GM21619 (cell line): ENCODE data around the gene SYTL5.

Source experiments
- ATAC-seq: cut with Tn5 transposase; IDR thresholded peaks from one replicate; pipeline ENCODE4 v1.9.1; 2021; ENCODE audit not compliant: unreplicated experiment

SYTL5 gene

GRCh38 chrX:38018766-38019425, 12.5 kb downstream of the SYTL5 start:
- ATAC-seq: no peak

GRCh38 chrX:38028300-38028699, 21.9 kb downstream of the SYTL5 start:
- no peak for ATAC-seq

DNA sequence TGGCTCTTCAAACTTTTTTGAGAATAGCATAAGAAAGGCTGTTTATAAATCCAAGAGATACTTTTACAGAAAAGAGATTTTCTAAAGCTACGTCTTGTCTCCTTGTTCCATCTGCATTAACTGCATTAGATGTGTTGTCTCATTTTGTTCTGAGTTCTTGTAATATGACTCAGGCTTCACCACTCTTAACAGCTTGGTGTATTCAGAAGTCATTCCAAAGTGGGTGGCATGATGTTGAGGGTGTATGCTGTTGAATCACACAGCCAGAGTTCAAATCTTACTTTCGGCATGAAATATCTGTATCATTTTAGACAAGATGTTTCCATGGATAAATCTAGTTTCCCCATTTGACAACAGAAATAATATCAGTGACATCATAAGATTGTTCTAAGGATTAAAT, 30.1 kb downstream of the SYTL5 start:
- no peak for ATAC-seq

DNA sequence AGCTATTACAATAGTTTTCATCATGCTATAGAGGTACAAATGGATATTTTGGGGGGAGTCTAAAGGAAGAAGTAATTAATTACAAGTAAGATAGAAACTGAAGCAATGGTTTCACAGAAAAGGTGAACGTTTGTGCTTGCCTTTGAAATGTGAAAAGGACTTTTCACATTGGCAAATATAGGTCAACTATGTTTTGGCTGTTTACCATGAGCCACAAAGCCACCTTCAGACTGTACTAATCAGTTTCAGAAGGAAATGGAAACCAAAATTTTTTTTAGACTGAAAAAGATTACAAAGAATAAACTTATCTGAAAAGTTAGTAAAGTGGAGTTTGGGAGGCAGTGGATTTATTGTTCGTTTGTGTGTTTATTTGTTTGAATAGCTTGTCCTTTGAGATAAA, 32.1 kb downstream of the SYTL5 start:
- no peak for ATAC-seq

- ATAC-seq: no peak
Observed at GRCh38 chrX:38041237-38041636, 34.9 kb downstream of the SYTL5 start.

DNA sequence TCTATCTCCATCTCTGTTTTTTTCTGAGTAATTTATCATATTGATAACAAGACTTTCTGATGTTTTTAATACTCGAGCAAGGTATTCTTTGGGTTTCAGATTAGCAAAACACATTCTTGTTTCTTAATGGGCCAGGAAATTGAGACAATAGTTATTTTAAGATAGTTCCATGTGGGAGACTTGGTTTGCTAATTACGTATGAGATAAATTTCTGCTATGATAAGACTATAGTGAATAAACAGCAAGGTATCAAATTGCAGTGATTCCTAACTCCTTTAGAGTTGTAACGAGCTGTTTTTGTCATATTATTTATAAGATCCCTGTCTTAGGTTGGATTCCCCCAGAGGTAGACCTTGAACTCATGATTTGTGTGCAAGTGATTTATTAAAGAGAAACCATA, 38.3 kb downstream of the SYTL5 start:
- ATAC-seq: no peak

DNA sequence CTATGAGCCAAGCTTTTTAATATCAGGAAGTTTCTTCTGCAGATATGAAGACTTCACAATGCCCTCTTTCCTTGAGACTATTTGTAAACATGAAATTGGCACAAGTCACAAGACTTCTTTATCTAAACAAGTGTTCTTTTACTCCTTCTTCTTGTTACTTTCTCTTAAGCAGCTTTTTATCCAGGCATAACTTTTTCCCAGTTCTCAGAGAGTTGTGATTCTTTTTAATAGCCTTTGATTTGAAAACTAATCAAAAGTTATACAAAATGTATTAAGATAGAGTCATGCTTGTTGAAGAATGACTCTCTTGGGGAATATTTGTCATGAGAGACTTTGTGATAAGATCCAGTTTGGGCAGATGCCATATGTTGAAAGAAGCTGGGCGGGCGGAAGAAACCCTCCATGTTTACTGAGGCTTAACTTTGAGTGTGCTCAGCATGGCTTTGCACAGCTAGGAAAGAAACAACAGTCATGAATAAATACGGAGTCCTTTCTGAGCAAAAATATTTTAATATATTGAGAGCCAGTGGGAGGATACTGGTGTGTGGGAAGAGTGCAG, 39.3 kb downstream of the SYTL5 start:
- ATAC-seq: no peak

- no peak for ATAC-seq
Observed at GRCh38 chrX:38048886-38049285, 42.5 kb downstream of the SYTL5 start.

- no peak for ATAC-seq
Observed at GRCh38 chrX:38050806-38051205, 44.5 kb downstream of the SYTL5 start.

DNA sequence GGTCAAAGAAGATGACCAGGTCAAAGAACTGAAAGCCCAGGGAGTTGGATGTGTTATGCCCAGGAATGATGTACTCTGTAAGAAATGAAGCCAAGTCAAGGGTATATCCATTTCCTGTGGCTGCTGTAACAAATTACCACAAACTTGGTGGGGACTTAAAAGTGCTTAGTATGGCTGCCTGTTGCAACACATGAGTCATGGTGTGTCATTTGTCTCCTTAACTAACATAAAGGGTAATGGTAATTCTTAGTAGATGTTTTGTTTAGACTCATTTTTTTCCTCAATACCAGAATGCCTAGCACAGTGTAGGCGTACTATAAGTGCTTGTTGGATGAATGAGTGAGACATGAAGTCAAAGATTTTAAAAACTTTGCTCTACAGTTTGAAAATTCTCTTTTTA, 45.7 kb downstream of the SYTL5 start:
- no peak for ATAC-seq

DNA sequence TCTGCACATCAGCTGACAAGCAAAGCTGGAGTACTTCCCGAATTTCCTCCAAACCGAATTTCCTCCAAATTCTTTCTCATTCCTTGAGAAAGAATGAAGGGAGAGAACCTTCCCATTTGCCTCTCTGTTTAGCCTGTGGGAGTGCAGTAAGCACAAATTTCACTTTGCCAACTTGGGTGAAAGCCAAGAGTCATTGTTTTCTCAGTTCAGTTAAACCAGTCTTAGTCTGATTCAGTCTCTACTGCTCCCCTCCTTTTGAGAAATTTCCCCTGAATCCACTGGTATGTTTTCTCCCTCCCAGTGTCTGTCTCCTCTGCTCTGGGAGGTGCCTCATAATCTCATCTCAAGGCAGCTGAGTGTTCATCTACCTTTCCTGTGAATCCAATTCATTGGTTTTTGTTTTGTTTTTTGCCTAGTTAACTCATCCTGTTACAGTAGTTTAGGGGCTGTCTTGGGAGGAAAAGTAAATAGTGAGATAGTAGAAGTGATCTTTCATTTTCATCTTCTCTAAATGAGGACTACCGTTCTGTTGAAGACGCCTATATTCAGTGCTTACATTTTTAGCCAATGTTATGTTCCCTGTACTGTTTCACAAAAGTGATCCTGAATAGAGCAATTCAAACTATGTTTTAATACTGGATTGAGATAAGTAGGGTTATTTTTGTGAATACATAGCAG, 49.0 kb downstream of the SYTL5 start:
- ATAC-seq: no peak

DNA sequence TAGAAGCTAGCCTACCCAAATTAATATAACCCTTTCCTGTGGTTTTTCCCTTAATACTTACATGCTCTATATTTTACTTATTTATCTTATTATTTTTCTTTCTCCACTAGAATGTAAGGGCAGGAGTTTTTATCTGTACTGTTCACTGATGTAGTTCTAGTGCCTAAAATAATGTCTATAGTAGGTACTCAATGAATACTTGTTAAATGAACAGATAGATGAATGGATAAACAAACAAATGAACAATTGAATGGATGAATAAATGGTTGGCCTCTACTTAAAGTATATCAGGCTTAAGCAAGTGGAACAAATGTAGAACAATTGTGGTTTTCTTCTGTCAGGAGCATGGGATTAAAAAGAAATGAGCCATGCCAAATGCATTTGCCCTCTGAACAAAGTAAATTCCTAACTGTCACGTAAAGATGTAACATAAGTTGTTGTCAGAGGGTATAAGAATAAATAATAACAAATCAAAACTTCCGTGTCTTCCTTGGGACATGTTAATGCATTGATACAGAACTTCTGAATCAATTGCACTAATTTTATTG, 54.1 kb downstream of the SYTL5 start:
- no peak for ATAC-seq

DNA sequence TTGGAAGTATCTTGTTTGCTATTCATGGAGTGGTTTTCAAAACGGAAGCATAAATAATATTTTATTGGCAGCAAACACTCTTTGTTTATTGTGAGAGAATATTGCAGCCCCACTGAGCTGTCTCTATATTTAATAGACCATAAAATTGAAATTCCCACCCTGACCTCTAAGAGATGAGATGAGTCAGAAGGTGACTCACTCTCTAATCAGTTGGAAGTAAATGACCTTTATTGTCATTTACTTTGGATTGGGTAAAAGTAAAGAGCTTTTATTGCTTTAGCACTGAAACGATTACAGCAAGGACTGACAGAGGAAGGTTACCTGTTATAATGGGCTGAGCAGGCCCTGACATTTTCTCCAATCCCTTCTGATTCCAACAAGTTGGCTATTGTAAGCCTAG, 55.0 kb downstream of the SYTL5 start:
- ATAC-seq: no peak

DNA sequence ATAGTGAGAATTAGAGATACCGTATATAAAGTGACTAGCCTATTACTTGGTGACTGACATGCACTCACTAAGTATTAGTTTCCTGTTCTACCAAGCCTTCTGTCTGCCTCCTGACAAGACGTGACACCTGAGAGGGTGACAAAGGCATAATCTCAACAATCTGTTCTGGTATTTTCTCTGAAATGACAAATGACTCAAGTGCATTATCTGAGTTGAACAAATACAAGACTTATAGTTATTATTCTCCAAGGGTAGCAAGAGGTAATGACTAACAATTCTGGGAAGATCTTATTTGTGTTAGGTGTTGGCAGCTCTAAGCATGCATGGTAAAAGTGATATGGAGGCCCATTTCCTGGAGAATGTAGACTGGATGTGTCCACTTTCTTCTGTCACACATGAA, 60.6 kb downstream of the SYTL5 start:
- no peak for ATAC-seq

DNA sequence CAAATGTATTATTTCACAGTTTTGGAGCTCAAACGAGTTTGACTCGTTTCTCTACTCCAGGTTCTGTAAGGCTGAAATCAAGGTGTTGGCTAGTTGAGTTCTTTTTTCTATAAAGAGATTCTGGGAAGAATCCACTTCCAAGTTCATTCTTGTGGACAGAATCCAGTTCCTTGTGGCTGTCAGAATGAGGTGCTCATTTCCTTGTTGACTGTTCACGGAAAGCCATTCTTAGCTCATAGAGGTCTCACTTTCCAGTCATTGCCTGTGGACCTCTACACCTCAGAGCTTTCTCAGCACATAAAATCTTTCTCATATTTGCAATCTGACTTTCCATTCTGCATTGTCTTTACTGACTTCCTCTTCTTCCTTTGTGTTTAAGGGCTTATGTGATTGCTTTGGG, 62.9 kb downstream of the SYTL5 start:
- ATAC-seq: no peak

GRCh38 chrX:38069991-38070390, 63.6 kb downstream of the SYTL5 start:
- ATAC-seq: no peak

DNA sequence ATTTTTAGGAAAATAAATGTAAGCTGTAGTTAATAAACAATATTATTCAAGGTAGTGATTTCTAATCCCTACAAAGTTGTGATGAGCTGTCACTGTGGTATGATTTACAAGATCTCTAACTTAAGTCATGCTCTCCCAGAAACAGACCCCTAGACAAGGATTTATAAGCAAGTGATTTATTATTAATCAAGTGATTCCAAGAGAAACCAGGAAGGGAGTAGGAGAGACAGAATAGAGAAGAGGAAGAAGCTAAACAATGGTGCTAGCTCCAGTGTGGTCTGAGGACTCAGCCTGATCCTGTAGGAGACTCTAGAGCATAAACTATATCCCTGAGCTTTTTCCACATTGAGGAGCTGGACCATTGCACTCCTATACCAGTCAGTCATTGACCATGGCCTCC, 73.1 kb downstream of the SYTL5 start:
- no peak for ATAC-seq

GRCh38 chrX:38080808-38081207, 74.5 kb downstream of the SYTL5 start:
- no peak for ATAC-seq

DNA sequence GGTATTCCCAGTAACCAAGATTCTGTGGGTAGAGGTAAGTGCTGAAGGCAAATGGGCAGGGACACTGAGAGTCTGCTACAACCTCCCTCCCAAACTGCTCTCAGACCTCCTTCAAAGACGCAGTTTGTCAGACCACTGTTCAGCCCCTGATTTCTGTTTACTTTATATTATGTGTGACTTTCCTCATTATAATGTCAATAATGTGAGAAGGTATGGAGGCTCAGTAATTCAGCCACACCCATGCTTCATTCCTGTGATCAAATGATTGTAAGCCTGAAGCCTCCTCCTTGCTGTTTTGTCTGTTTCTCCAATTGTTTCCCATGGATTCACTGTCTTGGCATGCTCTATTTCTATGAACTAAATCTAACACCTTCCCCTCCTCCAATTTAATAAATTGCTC, 75.6 kb downstream of the SYTL5 start:
- ATAC-seq: no peak

DNA sequence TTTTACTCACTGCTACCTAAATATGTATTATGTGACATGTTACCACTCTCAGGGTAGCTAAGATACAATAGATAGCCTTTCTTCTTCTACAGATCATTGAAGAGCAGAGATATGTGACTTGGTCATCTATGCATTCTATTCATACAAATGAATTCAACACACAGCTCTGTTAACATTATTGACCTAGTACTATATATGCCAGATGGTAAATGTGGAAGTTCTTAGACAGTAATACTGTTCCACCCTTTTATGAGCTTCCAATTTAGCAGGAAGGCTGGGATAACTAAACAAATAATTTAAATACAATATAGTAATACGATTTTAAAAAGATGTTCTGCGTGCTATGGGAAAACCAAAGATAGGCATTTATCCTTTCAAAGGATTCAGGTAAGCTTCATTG, 76.0 kb downstream of the SYTL5 start:
- no peak for ATAC-seq

DNA sequence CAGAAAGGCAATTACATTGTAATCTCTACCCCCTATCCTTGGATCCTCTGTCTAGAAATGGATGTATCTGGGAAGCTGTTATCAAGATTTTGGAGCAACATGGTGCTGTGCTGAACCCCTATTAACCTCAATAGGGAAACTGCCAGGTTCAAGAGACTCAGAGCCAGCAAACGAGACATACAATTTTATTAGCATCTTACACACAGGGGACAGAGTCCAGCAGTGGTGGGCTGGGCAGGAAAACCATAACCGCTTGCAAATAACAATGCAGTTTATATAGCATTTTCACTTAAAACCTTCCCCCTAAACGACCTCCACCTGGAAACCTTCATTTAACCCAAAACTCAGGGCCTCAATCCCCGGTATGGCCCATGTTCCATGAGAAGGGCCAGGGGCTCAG, 79.5 kb downstream of the SYTL5 start:
- ATAC-seq: no peak

GRCh38 chrX:38086451-38087215, 80.3 kb downstream of the SYTL5 start:
- ATAC-seq: no peak
